GM21423 (cell line): ENCODE data around the gene TCF7.
"Not testable (repeated sequence)": the region's sequence is repeated elsewhere in the genome, so short reads cannot be mapped to it uniquely, and the experiment has no call there.

ENCODE experiments used
- ATAC-seq: cut with Tn5 transposase; IDR thresholded peaks from one replicate; pipeline ENCODE4 v1.9.1; 2021; ENCODE audit warnings: mild to moderate bottlenecking, moderate library complexity; ENCODE audit not compliant: unreplicated experiment

TCF7 gene

GRCh38 chr5:134142806-134143205 lies 28.3 kb downstream of the TCF7 start:
- no peak for ATAC-seq

- no peak for ATAC-seq
These were observed 28.9 kb downstream of the TCF7 start for GRCh38 chr5:134143431-134143830.

DNA sequence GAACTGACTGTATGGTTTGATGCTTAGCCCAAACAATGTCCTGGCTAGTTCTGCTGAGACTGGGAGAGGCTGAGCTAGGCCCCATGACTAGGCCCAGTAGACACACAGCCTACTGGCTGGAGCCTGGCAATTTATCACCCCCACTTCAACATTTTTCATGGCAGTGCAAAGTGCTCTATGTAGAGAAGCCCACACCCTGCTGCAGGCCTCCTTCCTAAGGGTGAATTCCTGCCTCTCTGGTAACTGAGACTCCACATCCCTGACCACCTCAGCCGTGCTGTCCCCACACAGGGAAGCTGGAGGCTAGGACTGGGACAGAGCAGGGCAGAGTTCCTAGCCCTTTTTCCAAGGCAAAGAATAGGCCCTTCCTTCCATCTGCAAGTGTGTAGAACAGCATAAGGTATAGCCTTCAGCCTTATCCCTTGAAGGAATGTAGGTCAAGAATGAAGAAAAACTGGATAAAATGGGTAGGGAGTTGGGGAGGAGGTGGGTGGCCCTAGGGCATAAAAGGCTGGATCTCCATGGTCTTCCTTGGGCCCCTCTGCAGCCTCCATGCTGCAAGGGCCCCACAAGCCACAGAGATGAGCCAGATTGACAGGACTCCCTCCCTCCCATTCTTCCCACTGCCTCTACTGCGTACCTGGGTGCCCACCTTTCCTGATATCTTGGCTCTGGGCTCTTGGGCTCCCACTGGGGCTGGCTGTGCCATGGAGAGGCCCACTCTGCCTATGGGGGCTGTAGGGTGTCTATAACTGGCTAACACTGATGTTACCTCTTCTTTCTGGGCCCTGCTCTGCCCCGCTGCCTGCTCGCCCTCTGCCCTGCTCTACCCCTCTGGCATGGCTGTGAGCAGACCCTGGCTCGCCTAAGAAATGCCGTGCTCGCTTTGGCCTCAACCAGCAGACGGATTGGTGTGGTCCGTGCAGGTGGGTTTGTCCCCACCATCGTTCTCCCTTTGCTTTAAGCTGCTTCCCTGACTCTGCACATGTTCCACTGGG lies 29.8 kb downstream of the TCF7 start:
- ATAC-seq: no peak

DNA sequence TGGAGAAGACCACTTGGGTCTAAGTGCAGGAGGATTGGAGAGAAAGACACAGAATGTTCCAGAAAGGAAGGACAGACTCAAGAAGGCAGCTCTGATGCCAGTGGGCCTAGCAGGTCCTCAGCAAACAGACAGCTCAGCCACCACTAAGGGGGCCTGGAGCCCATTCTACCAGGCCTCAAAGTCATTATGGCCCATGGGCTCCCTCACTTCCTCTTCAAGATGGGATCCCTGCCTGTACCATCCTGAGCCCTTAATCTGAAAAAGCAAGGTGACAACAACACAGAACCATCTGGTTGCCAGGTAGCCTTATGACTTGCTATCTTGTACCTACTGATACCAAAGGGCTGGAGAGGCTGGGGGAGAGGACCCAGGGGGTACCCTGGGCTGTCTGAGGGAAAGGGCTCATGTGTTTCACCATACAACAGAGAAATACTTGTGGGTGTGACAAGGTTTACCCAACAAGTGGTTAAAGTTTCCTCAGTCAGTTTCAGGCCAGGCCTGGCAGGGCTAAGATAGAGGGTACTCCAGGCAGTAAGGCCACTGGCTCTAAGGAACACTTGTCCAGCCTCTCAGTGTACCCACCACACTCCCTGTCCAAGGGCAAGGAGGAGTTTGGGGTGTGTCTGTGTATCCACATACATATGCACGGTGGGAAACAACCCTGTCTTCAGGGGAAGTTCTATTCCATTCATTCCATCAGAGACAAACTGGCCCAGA lies 30.7 kb downstream of the TCF7 start:
- ATAC-seq: no peak

- ATAC-seq: no peak
These were observed 31.5 kb downstream of the TCF7 start for GRCh38 chr5:134145779-134146581.

DNA sequence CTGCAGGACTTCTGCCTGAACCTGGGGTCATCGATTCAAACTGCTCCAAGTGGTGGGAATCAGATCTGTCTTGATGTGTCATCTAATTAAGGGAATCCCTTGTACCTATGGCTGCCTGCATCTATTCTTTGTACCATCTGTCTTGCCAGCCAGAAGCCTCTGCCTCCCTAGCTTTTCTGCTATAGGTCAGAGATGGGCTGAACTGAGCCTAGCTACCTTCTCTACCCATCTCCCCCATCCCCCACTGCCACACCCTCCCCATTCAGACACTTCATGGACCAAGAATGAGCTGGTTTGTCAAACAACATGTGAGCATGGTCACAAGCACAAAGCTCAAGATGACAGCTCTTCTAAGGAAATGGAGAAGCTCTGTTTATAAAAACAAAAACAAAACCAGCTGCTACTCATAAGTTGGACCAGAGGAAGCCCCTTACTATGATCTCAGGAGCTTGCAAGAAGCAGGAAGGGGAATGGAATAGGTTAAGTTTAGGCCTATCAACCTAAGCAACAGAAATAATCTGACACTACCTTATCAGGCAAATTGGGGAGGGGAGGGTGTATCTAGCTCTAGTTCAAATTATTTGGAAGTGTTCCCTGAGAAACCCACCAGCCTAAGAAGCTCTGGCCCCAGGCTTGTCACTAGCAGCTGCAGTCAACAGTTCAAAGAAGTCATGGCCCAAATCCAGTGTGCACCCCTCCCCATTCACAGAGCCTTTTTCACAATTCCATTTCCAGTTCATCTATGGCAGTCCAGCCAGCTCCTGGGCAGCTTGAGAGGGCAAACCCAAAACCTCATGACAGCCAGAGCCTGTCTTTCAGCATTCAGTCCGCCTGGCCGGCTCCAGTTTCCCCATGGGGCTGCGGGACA lies 32.4 kb downstream of the TCF7 start:
- no peak for ATAC-seq

DNA sequence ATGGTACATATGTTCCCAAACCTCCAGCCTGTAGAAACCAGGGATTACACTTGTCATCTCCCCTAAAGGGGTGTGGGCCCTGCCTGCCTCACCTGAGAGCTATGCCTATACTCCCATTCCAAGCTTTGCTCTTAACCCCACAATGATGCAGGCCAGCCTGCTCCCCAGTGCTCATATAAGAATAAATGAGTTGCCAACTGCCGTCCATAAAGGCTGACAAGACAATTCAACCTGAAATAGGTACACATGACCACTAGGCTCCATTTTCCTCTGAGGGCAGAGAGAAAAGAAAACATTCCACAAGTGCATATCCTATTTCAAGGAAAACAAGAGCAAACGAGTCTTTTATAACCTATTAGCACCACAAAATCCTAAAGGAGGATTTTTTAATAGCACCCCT lies 33.8 kb downstream of the TCF7 start:
- ATAC-seq: no peak

DNA sequence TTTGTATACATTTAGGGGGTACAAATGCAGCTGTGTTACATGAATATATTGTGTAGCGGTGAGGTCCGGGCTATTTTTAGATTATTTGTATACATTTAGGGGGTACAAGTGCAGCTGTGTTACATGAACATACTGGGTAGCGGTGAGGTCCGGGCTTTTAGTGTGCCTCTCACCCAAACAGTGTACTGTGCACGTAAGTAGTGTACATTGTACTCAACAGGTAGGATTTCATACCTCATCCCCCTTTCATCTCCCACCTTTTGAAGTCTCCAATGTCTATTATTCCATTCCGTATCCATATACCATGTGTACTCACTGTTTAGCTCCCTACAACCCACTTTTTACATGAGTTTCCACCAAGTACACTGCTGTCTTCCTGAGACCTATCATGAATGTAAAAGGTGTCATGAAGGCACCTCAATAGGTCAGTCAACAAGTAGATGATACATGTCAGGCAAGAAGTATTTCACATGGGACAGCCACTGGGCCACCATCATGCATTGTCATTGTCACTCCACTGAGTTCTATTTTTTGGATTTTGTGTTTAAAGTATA lies 34.6 kb downstream of the TCF7 start:
- no peak for ATAC-seq

DNA sequence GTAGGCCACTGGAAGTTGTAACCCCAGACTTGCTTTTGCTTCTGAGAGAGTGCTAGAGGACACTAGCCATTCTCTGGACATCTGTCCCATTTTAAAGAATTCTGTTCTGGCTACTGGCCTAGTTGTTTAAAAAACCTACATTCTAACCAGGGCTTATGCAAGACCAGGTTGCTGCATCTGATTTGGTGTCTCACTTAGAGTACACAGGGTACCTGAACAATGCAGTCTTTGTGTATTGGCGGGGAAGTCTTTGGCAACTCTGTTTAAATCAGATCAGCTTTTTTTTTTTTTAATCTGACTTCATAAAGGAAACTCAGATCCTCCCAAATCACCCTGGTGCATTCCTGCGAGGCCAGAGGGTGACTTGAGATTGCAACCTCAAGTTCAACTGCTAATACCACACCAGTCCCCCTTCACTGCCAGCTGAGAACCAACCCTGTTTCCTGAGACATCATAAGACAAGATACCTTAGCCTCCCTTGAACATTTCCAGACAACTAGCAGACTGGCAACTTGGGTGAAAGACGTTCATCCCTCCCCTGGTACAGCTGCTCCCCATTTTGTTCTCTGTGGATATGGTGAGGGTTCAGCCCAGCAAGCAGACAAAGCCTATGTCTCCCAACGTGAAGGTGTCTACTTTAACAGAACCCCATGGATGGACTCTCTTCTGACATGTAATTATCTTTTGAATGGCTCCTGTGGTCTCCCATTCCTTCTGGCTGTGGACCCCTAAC lies 35.3 kb downstream of the TCF7 start:
- ATAC-seq: no peak

DNA sequence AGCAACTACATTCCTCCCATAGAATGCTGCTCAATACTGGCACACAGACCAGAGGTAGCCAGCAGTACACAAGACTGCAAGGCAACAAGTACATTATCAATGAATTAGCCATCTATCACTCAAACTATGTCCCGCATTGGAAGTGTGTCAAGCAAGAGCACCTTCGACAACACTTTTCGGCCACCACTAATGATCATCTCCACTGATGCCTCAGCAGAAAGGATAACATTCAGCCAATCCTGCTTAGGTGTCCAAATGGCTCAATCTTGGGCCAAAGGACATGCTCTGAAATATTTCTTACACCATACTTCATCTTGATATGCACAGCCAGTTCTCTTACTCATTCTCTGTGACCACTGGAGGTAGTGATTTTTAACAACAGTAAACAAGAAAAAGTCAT lies 37.2 kb downstream of the TCF7 start:
- ATAC-seq: no peak

GRCh38 chr5:134152173-134152832 lies 37.8 kb downstream of the TCF7 start:
- not testable (repeated sequence) for ATAC-seq

- ATAC-seq: no peak
These were observed 38.8 kb downstream of the TCF7 start for GRCh38 chr5:134153241-134153640.

DNA sequence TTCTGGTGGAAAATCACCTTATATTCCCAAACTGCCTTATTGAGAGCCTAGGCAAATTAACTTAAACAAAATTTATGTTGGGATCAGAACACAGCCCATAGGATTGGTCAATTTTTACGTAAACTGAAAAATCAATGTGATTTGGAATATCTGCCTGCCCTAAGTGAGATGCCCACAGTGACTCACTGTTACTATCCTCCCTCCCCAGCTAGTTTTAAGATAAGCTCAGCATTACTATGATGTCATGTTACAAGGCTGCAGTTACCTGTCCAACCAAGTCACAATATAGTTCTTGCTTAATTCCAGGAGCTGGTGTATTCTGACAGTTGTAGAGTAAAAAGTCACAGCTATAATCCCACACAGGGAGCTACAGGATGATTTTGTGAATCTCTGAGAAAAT lies 39.2 kb downstream of the TCF7 start:
- no peak for ATAC-seq

- no peak for ATAC-seq
These were observed 47.3 kb downstream of the TCF7 start for GRCh38 chr5:134161513-134162395.

GRCh38 chr5:134162592-134162991 lies 48.1 kb downstream of the TCF7 start:
- no peak for ATAC-seq

DNA sequence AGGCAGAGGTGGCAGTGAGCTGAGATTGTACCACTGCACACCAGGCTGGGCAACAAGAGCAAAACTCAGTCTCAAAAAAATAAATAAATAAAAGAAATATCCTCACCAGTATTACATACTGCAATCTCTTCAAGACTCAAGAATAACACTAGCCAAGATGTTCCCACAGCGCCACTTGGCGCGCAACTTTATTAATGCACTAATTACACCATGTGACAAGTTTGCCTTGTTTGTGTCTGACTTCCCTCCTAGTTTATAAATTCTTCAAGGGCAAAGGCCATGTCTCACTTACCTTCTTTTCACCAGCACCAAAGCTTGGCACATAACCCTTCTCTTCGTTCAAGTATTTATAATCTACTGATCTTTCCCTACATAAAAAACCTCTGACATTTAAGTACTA lies 57.5 kb downstream of the TCF7 start:
- no peak for ATAC-seq
